NCI-H1092 treated with DMSO at 0.1 percent for 48 hours (cell line): ENCODE results near the gene MROH2A.
A peak's percentile ranks its signal among the peaks of the same experiment; 100 is the strongest.

Experiments used
- DNase-seq: peaks from one replicate; lab custom pipeline; 2025; lab: John Stamatoyannopoulos, UW

The MROH2A gene

GRCh38 chr2:233821196-233821595 is 43.1 kb downstream of the MROH2A start:
- no peak for DNase-seq

GRCh38 chr2:233821709-233822100 is 43.6 kb downstream of the MROH2A start:
- DNase-seq: no peak

- DNase-seq: no peak
Measured at GRCh38 chr2:233822101-233822771, 44.1 kb downstream of the MROH2A start.

GRCh38 chr2:233822781-233823730 is 44.9 kb downstream of the MROH2A start:
- no peak for DNase-seq

- DNase-seq: no peak
Measured at GRCh38 chr2:233823731-233824121, 45.6 kb downstream of the MROH2A start.

- no peak for DNase-seq
Measured at GRCh38 chr2:233824373-233824772, 46.2 kb downstream of the MROH2A start.

- no peak for DNase-seq
Measured at GRCh38 chr2:233828546-233829192, 50.5 kb downstream of the MROH2A start.

- DNase-seq: no peak
Measured at GRCh38 chr2:233829193-233830110, 51.3 kb downstream of the MROH2A start.

GRCh38 chr2:233830111-233830802 is 52.1 kb downstream of the MROH2A start:
- DNase-seq: no peak

GRCh38 chr2:233831011-233831721 is 53.0 kb downstream of the MROH2A start:
- DNase-seq: no peak

GRCh38 chr2:233831861-233832260 is 53.7 kb downstream of the MROH2A start:
- no peak for DNase-seq

GRCh38 chr2:233832414-233832813 is 54.3 kb downstream of the MROH2A start:
- no peak for DNase-seq

GRCh38 chr2:233832869-233833311 is 54.8 kb downstream of the MROH2A start:
- DNase-seq: peak; percentile 46

- no peak for DNase-seq
Measured at GRCh38 chr2:233833345-233833744, 55.2 kb downstream of the MROH2A start.

GRCh38 chr2:233835230-233836186 is 57.4 kb downstream of the MROH2A start:
- no peak for DNase-seq

GRCh38 chr2:233836359-233836758 is 58.2 kb downstream of the MROH2A start:
- DNase-seq: no peak

- no peak for DNase-seq
Measured at GRCh38 chr2:233837694-233838229, 59.6 kb downstream of the MROH2A start.

GRCh38 chr2:233838251-233838650 is 60.1 kb downstream of the MROH2A start:
- DNase-seq: no peak
